GM18526 (cell line): ENCODE data around the gene CPA1.

Source experiments
- POLR2A ChIP-seq: IDR thresholded peaks from 3 replicates; pipeline ENCODE4 v1.6.1; 2011; ENCODE audit not compliant: insufficient read length; ENCODE audit errors: extremely low read depth

The CPA1 gene

DNA sequence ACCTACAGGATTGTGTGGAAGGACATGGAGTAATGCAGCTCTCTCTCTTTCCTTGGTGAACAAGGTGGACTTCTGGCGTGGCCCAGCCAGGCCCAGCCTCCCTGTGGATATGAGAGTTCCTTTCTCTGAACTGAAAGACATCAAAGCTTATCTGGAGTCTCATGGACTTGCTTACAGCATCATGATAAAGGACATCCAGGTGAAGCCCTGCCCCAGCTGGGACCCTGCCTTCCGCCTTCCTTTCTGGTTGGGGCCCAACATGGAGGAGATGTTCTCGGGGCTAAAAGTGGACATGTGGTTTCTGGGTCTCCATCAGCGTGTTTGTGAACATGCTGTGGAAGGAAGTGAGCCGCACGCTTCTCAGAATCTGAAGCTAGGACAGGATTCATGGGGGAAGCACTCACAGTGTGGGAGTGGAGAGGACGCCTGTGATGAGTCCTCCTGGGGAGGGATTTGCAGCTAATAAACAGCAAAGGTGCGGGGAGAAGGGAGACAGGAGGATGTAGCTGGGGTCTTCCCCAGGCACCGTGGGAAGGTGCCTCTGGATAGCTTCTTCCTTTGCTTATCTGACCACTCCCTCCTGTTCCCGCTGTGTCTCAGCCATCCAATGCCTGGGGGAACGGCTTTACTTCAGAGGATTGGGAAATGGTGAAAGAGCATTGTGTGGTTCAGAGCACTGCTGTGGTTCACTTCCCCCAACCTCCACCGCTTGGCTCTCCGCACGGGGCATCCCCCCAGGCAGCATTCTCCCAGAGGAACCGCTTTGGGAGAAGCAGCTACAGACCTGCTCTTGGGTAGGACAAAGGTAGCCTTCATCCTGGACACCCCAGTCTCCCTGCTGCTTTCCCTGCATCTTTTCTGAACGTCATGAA is 30.1 kb upstream of the CPA1 start:
- TF ChIP-seq POLR2A = no peak

DNA sequence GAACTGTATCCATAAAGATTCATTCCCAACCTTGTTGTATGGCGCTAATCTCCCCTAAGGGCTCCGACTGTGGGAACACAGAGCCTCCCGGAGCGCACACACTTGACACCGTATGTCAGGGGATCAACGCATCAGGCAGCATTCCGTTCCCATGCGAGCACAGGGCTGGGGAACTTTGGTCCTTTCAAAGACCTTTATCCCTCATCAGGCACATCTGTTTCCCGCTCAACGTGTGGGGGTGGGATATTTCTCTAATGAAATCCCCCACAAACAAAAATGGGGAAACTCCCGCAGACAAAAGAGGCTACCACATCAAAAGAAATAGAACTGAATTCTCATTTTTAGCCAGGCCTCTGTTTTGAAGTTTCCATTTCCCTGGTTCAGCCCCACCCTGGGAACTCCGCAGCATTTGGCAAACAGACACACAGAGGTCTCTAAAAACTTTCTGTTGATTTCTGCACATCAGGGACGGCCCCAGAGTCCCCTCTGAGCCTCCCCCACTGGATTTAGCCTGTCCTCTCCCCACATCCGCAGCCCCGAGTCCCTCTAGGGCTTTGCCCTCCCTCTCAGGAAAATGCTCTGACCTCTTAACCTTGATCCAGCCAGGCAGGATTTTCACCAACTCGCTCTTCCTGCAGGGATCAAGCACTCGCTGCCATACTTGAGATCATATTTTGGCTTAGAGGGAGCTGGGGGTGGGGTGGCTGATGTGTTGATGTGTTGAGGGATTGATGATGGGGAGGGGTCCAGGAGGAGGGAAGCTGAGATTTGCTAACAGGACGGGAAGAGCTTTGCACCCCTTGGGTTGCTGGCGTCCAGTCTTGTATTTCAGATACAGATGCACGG is 29.1 kb upstream of the CPA1 start:
- TF ChIP-seq POLR2A = no peak

DNA sequence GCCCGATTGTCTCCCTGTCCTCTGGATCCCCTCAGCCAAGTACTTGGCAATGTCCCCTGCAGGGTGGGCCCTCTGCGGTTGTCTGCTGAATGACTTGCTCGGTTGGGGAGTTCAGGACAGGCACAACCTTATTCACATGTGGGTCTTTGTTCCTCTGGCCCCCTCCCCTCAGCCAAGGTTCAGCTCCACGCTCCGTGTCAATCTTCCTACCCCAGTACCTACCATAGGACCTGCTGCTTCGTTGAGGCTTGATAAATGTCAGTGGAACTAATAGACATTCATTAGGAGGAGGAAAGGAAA is 28.6 kb upstream of the CPA1 start:
- no peak for TF ChIP-seq POLR2A

DNA sequence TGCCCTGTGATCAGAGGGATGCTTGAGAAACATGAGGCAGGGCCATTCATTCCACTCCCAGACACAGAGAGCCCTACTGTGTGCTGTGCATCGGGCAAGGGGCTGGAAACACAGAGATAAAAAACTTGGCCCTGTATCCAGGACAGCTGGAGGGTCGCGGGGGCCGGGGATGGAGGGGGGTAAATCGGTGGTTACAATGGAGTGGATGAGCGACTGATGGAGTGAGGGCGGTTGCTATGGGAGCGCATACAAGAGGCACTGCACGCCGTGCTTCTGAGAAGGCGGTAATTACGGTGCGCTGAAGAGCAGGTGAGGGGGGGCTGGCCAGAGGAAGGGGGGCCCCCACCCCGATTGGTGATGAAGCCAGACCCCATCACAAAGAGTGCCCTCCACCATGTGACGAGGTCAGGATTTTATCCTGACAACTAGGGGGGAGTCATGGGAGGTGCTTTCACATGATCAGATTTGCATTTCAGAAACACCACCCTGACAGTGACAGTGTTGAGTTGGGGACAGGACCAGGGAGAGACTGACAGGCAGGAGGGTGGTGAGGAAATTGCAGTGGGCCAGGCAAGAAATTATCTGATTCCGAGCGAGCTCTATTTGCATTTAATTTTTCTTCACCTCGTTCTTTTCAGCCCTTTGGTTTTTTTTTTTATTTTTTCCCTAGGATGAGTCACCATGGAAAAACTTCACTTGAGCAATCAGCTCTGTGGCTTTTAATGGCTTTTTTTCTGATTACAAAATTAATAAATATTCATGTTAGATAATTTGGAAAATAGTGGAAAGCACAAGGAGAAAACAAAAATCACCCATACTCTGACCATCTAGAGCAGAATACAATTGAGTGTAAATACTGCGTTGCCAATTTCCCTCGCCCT is 27.9 kb upstream of the CPA1 start:
- no peak for TF ChIP-seq POLR2A

DNA sequence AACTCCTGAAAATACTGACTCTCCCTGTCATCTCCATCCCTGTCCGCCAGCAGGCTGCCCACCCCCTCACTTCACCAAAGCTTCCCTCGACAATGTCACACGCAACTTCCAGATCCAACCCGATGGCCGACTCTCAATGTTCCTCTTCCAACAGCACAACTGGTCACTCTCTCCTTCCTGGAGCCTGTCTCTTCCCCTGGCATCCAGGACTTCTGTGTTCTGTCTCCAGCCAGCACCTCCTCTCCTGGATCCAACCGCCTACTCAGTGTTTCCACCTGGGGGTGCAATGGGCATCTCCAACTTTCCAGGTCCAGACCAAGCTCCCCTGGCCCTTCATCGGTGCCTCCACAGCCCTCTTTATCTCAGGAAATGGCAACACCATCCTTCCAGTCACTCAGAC is 27.1 kb upstream of the CPA1 start:
- no peak for TF ChIP-seq POLR2A

DNA sequence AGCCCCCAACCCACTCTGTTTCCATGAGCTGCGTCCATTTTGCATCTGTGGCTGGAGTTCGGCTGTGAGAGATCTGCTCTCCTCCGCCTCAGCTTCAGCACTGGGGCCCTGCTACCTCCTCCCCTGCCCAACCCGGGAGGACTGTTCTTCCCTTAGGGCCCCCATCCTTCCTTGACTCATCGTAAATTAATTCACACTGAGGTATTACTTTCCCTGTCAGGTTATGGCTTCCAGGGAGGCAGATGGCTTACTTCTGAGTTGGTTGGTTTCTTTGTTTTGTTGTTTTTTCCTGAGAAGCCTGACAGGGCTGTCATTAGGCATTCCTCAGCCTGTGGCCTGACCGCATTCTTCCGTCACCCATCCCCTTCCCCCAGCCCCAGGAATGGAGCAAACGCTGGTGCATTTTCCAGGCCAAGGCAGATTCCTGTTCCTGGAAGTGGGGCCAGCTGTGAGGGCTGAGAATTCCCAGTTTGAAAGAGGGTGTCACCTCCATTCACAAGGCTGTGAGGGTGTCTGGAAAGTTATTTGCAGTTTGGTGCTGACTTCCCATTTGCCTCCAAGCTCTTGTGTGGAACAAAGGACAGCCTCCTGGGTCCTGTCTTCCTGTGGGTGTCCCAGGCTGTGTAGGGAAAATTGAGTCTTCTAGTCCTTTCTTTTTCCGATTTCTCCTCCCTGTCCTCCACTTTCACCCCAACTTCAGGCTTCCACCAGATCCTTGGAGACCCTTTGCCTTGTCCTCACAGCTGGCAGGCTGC is 24.0 kb upstream of the CPA1 start:
- TF ChIP-seq POLR2A = no peak

DNA sequence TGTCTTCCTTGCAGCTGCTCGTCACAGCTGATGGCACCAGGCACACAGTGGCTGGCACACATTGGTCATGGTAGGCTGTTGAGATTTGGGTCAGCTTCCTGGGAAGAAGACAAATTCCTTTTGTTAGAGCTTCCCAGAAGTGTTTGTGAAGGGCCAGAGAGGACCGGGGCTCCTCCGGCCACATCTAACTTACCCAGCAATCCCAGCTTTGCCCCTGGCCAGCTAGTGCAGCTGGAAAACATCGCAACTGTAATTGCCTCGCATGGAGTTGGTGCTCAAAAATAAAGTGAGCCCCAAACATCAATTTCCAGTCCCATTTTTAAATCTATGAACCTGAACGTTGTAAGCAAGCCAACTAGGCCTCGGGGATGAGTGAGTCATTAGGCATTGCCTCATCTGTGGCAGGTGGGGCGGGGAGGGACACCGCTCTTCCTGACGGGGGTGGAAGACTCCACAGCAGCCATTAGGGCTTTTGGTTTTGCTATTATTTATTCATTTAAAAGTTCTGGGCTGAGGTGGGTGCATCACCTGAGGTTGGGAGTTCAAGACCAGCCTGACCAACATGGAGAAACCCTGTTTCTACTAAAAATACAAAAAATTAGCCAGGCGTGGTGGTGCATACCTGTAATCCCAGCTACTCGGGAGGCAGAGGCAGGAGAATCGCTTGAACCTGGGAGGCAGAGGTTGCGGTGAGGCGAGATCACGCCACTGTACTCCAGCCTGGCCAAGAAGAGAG is 23.2 kb upstream of the CPA1 start:
- no peak for TF ChIP-seq POLR2A

DNA sequence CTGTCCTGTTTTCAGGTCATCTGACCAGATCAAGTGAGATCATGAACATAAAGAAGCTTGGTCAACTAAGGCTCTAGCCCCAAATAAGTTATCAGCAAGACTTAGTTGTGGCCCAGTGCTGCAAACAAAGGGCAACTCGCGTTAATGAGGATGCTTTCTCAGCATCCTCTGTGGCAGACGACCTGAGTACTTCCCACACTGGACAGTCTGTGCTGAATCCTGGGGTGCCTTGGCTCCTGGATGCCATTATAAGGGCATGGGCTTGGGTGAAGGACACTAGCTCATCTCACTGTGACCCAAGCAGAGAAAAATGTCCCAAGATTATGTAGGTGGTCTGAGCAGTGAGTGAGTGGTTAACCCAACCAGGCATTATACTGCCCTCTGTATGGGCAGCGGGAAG is 21.8 kb upstream of the CPA1 start:
- TF ChIP-seq POLR2A = no peak

DNA sequence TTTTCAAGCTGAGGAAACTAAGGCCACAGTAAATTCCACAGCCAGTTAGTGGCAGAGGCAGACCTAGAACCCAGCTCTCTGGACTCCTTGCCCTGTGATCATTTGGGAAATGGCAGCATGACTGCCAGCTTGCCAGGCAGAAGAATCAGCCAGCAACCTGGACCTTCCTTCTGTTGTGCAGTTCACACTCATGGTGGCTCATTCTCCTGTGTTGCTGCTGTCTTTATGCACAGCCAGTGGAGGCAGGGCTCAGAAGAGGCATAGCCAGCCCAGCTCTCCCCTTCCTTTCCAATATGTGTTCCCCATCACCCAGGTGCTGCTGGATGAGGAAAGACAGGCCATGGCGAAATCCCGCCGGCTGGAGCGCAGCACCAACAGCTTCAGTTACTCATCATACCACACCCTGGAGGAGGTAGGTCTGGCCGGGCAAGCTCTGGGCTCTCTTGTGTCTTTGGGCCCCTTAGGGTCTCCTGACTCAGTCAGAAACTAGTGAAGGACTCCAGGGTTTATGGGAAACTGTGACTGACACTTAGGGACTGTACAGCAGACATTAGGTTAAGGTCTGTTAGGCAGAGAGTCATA is 20.9 kb upstream of the CPA1 start:
- TF ChIP-seq POLR2A = no peak

DNA sequence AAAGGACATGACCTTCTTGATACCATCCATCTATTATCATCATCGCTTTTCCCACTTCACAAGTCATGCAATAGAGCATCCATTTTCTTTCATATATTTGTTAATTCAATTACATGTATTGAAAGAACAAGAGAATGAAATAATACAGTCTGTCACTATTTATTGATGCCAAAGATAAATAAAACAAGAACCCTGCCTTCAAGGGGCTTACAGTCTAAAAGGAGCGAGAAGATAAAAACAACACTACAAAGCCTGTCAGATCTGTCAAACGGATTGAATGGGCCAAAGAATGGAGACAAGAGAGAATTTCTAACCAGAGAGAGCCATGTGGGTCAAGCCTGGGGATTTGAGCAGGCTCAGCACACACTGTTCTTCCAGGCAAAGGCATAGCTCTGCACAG is 19.8 kb upstream of the CPA1 start:
- no peak for TF ChIP-seq POLR2A

DNA sequence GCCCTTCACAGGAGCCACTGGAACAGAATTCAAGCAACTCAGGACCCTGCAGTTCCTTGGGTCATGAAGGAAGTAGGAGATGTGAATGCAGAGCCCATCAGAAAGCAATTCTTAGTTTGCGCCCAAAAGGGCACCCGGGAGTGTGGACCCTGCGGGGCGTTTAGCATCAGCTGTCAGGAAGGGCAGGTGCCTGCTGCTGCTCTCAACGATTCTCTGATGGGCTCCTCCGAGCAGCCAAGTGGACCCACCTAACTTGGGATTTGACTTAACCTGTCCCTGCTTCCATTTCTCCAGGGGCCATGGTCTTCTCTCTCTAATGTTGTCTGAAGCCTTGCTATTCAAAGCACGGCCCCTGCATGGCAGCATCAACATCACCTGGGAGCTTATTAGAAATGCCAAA is 18.6 kb upstream of the CPA1 start:
- no peak for TF ChIP-seq POLR2A

DNA sequence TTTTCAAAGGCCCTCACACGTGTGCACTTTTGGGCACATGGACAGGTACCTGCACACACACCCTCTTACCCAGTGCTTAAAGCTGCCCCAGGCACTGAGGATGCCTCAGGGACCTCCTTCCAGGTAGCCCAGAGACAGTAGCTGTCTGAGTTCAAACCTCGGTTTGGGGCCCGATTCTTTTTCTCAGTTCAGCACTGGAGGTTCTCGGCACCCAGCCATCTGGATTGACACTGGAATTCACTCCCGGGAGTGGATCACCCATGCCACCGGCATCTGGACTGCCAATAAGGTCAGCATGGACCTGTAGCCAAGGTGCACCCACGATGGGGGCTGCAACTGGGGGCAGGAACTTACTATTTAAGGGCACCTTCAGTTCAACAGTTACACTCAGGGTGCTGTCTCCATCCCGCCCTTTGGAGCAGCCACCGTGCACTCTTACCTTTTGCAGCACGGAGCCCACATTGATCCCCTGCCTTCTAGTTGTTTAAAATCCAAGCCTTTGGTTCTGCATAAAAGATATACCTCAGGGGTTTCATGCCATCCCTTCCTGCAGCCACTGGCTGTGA is 18.0 kb upstream of the CPA1 start:
- TF ChIP-seq POLR2A = no peak

DNA sequence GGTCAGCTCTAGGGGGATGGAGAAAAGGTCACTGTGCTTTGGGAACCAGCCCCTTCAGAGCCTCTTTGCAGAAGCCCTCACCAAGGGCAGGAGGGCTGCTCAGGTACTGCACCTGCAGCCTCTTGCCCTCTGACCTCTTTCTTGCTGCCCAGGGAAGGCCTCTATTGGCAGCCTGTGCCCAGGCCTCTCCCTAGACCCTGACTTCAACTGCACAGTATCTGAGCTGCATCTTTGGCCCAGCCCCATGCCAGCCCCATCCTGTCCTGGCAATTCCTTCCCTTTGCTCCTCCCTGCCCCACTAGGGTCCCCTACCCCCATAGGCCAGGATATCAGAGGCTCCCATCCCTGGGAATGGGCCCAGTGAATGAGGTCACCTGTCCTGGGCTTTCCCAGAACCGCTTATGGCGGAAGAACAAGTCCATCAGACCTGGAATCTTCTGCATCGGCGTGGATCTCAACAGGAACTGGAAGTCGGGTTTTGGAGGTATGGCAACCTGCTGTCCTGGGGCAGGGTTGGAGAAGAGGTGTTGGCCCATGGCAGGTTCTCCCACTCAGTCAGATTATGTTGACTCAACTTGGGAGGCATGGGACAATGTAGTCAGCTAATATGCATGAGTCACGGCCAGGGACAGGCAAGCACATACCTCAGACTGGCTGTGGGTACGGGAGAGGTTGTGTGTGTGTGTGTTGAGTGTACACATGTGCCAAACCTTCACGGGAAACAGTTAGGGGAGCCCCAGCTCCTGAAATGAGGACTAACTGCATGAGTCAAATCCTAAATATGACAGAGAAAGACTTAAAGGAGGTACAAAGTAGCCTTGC is 17.1 kb upstream of the CPA1 start:
- no peak for TF ChIP-seq POLR2A

DNA sequence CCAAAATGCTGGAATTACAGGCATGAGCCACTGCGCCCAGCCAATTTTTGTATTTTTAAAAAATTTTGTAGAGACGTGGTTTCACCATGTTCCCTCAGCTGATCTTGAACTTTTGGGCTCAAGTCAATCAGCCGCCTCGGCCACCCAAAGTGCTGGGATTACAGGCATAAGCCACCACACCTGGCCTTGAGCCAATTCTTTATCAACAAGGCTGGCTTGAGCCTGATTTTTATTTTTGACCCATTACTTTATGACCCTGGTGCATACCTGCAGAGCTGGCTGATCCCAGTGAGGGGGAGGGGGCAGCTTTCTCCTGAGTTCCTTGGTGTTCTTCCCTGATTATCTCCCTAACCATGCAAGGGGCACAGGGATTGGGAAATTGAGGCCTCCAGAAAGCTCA is 15.8 kb upstream of the CPA1 start:
- TF ChIP-seq POLR2A = no peak
